ENCODE results near the gene PDE4D. TPM values are rescaled to one million over a fixed set of nuclear protein-coding genes. Genes with fewer than 3 reads are reported as not detected.

Gene PDE4D
- polyA plus RNA-seq, 3 donors: 20.8 to 22.7 (median 21.8) TPM

GRCh38 chr5:58932057-58932612 is 961.4 kb downstream of the PDE4D start:
- no peak for DNase-seq (ENCODE audit: low read depth in 3 of 3, low spot score in 2 of 3)

- no peak for DNase-seq (ENCODE audit: low read depth in 3 of 3, low spot score in 2 of 3)
Measured at GRCh38 chr5:58930520-58930919, 963.0 kb downstream of the PDE4D start.

- no peak for DNase-seq (ENCODE audit: low read depth in 3 of 3, low spot score in 2 of 3)
Measured at GRCh38 chr5:58929726-58930125, 963.8 kb downstream of the PDE4D start.

GRCh38 chr5:58927938-58928337 is 965.6 kb downstream of the PDE4D start:
- DNase-seq (ENCODE audit: low read depth in 3 of 3, low spot score in 2 of 3): no peak

GRCh38 chr5:58927181-58927580 is 966.3 kb downstream of the PDE4D start:
- DNase-seq (ENCODE audit: low read depth in 3 of 3, low spot score in 2 of 3): no peak

- DNase-seq (ENCODE audit: low read depth in 3 of 3, low spot score in 2 of 3): no peak
Measured at GRCh38 chr5:58926541-58926935, 967.0 kb downstream of the PDE4D start.

GRCh38 chr5:58925627-58926540 is 967.6 kb downstream of the PDE4D start:
- no peak for DNase-seq (ENCODE audit: low read depth in 3 of 3, low spot score in 2 of 3)

- DNase-seq (ENCODE audit: low read depth in 3 of 3, low spot score in 2 of 3): no peak
Measured at GRCh38 chr5:58924306-58924705, 969.2 kb downstream of the PDE4D start.

- no peak for DNase-seq (ENCODE audit: low read depth in 3 of 3, low spot score in 2 of 3)
Measured at GRCh38 chr5:58923355-58923754, 970.2 kb downstream of the PDE4D start.

- no peak for DNase-seq (ENCODE audit: low read depth in 3 of 3, low spot score in 2 of 3)
Measured at GRCh38 chr5:58922461-58923171, 970.9 kb downstream of the PDE4D start.

- DNase-seq (ENCODE audit: low read depth in 3 of 3, low spot score in 2 of 3): no peak
Measured at GRCh38 chr5:58921159-58921558, 972.4 kb downstream of the PDE4D start.

GRCh38 chr5:58919833-58920232 is 973.7 kb downstream of the PDE4D start:
- DNase-seq (ENCODE audit: low read depth in 3 of 3, low spot score in 2 of 3): no peak
